Measurements from ENCODE around the gene CDK19.

GRCh38 chr6:110852773-110853172 is 37.5 kb upstream of the CDK19 start:
- TF ChIP-seq HDGF (IDR thresholded peaks at IDR 0.05): no peak
- TF ChIP-seq ZNF23 (CRISPR knock-in tag; IDR thresholded peaks at IDR 0.05): no peak
- no peak for TF ChIP-seq ZNF318 (IDR thresholded peaks at IDR 0.05; ENCODE audit: borderline replicate concordance in 1 of 2, low read depth in 1 of 2)
- TF ChIP-seq DLX4 (CRISPR knock-in tag; IDR thresholded peaks at IDR 0.05): no peak
- TF ChIP-seq MEF2D (tag; conservative IDR thresholded peaks at IDR 0.05; ENCODE audit: low read depth): no peak
- no peak for TF ChIP-seq ZNF717 (CRISPR knock-in tag; IDR thresholded peaks at IDR 0.05)

Data from K562 (cell line).